AG04449 (cell line): ENCODE results near the gene GLIS2.

Experiments used
- CTCF ChIA-PET: fragments of 350-600 bp; formaldehyde crosslinking; extraction: SDS; loops from one replicate; lab custom pipeline; 2021; ENCODE audit warnings: antibody characterized with exemption; lab: Yijun Ruan, JAX
- POLR2A ChIA-PET: fragments of 400-600, 350-600 bp; formaldehyde crosslinking; extraction: SDS; loops from one replicate; lab custom pipeline; 2020; ENCODE audit warnings: antibody characterized with exemption, inconsistent platforms; lab: Yijun Ruan, JAX
- DNase-seq: peaks from one replicate; pipeline ENCODE4 v3.0.0-alpha.2; 2010; ENCODE audit warnings: low read depth, low spot score
- H3K4me3 ChIP-seq: 2 replicates; pipeline ENCODE4 v1.5.1; 2011; ENCODE audit warnings: low read depth, mild to moderate bottlenecking, control low read depth, low read length
- CTCF ChIP-seq: IDR thresholded peaks from one replicate; pipeline ENCODE4 v1.5.1; 2011; ENCODE audit warnings: mild to moderate bottlenecking, moderate library complexity, low read length, control low read depth, inconsistent platforms; ENCODE audit not compliant: insufficient read depth; ENCODE audit errors: missing control alignments

The GLIS2 gene

DNA sequence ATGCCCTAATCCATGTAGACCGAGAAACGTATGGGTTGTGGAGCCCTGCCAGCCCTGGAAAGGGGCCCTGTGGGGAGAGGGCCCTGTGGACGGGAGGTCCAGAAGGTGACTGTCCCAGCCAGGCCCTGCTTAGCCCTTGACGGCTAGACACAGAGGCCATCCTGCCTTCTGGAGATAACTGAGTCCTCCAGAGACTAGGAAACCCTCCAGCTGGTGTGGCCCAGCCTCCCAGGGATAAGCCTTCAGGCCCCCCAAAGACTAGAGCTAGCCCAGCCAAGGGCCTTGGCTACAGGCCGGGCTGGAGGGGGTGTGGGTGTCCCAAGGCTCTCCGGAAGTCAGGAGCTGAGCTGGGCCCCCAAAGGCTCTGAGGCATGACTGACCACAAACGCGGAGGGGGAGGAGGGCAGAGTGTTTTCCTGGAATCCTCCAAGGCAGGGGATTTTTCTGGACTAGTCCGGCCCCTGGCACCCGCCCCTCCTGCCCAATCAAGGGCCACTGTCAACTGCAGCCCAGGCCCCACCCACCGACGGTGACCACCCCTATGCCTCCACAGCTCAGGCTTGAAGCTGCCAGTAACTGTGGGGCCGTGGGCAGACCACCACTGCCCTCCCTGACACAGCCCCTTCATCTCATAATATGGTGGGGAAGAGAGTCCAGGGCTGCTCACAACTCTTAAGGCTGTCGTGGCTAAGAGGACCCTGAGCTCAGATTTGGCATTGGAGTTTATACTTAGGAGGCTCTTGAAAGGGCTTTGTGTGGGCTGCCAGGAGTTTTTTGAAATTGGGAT, 54.9 kb downstream of the GLIS2 start:
- TF ChIP-seq CTCF = no peak
- peak; percentile 29 for DNase-seq
- ChIA-PET POLR2A (interaction anchor here (0.6 to 3.9 kb wide), 7 partner anchors 11 to 117 kb away, joined by 3 to 18 read pairs (median 4); partner anchors contain the start of gene PAM16), CTCF (interaction anchor here (0.9 to 8.8 kb wide), 5 partner anchors 11 to 82 kb away, joined by 3 to 174 read pairs (median 4); no protein-coding TSS in a partner anchor)
- H3K4me3 ChIP-seq = no peak overlapping the region

DNA sequence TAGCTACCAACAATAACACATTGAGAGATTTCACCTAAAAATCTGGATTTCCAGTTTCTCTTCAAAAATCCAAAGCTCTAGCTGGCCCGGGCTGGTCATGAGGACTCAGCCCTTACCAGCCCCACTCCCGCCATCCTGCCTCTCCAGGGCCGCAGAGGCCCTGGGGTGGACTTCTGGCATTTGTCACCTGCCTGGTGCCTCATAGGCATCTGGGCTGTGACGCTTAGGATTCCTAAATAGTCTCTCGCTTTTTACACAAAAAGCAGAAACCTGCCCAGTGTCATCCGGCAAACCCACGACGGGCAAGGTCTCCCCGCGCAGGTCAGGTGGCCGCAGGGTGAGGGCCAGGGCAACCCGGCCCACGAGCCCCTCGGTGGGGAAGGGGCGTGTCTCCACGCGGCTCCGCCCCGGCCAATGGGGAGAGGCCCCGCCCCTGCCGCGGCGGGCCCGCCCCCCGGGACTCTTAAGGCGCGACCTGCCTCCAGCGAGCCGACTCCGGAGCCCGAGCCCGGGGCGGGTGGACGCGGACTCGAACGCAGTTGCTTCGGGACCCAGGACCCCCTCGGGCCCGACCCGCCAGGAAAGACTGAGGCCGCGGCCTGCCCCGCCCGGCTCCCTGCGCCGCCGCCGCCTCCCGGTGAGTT, 55.6 kb downstream of the GLIS2 start, which contains the start of gene VASN:
Gene VASN (plus strand): TSS at position 492 of the 644 bp plus-strand sequence. CDS start 9,030 bp downstream, outside the sequence.
- no peak for DNase-seq
- H3K4me3 ChIP-seq = peak within 1 kb of the TSS; percentile 93
- ChIA-PET CTCF (interaction anchor here (0.9 to 8.8 kb wide), 3 partner anchors 12 to 83 kb away, joined by 4 to 174 read pairs (median 81); no protein-coding TSS in a partner anchor), POLR2A (interaction anchor here (1.0 to 3.9 kb wide), 4 partner anchors 12 to 20 kb away, joined by 4 to 18 read pairs (median 10); no protein-coding TSS in a partner anchor)
- no peak for TF ChIP-seq CTCF

- CTCF ChIA-PET = interaction anchor here (1.5 to 23.7 kb wide), 3 partner anchors 11 to 57 kb away, joined by 3 to 389 read pairs (median 32); no protein-coding TSS in a partner anchor
- no peak for TF ChIP-seq CTCF
- peak overlapping the region; percentile 93 for H3K4me3 ChIP-seq
- DNase-seq = no peak
- POLR2A ChIA-PET = interaction anchor here (0.5 to 3.9 kb wide), 7 partner anchors 10 to 1454 kb away, joined by 4 to 28 read pairs (median 15); partner anchors contain the start of gene PAM16
Observed at GRCh38 chr16:4372001-4372577, 56.2 kb downstream of the GLIS2 start.

GRCh38 chr16:4372578-4373355, 56.9 kb downstream of the GLIS2 start:
- peak; percentile 34 for DNase-seq
- ChIA-PET POLR2A (interaction anchor here (0.5 to 3.9 kb wide), 9 partner anchors 10 to 1455 kb away, joined by 4 to 28 read pairs (median 13); partner anchors contain the start of genes PAM16 and TFAP4), CTCF (interaction anchor here (1.3 to 23.7 kb wide), 5 partner anchors 12 to 84 kb away, joined by 3 to 389 read pairs (median 17); no protein-coding TSS in a partner anchor)
- H3K4me3 ChIP-seq = peak overlapping the region; percentile 93
- no peak for TF ChIP-seq CTCF

- ChIA-PET POLR2A (interaction anchor here (1.0 to 3.9 kb wide), 9 partner anchors 9 to 101 kb away, joined by 4 to 28 read pairs (median 13); partner anchors contain the start of genes PAM16 and TFAP4), CTCF (interaction anchor here (1.3 to 23.7 kb wide), 6 partner anchors 12 to 85 kb away, joined by 3 to 389 read pairs (median 11); no protein-coding TSS in a partner anchor)
- TF ChIP-seq CTCF = no peak
- no peak for DNase-seq
- peak overlapping the region; percentile 93 for H3K4me3 ChIP-seq
Observed at GRCh38 chr16:4373356-4373908, 57.6 kb downstream of the GLIS2 start.
